ENCODE measurements around the gene ZC3H12D.
"Not testable (repeated sequence)": the region's sequence is repeated elsewhere in the genome, so short reads cannot be mapped to it uniquely, and the experiment has no call there.

ZC3H12D gene

GRCh38 chr6:149460249-149460648 lies 24.6 kb downstream of the ZC3H12D start:
- in situ Hi-C loops (cut with HindIII; ENCODE audit: low sequenced_read_pairs), result not testable (repeated sequence)

GRCh38 chr6:149459761-149460160 lies 25.1 kb downstream of the ZC3H12D start:
- in situ Hi-C loops (cut with HindIII; ENCODE audit: low sequenced_read_pairs), result no loop called here

GRCh38 chr6:149458806-149459205 lies 26.0 kb downstream of the ZC3H12D start:
- in situ Hi-C loops (cut with HindIII; ENCODE audit: low sequenced_read_pairs), result no loop called here

- in situ Hi-C loops (cut with HindIII; ENCODE audit: low sequenced_read_pairs), result no loop called here
Observed at GRCh38 chr6:149458196-149458595, 26.6 kb downstream of the ZC3H12D start.

GRCh38 chr6:149457316-149457884 lies 27.4 kb downstream of the ZC3H12D start:
- in situ Hi-C loops (cut with HindIII; ENCODE audit: low sequenced_read_pairs), result no loop called here

GRCh38 chr6:149456311-149457021 lies 28.3 kb downstream of the ZC3H12D start:
- in situ Hi-C loops (cut with HindIII; ENCODE audit: low sequenced_read_pairs), result no loop called here

- in situ Hi-C loops (cut with HindIII; ENCODE audit: low sequenced_read_pairs), result no loop called here
Observed at GRCh38 chr6:149455031-149455732, 29.6 kb downstream of the ZC3H12D start.

- in situ Hi-C loops (cut with HindIII; ENCODE audit: low sequenced_read_pairs), result no loop called here
Observed at GRCh38 chr6:149454346-149454848, 30.4 kb downstream of the ZC3H12D start.

GRCh38 chr6:149453597-149454345 lies 31.0 kb downstream of the ZC3H12D start:
- in situ Hi-C loops (cut with HindIII; ENCODE audit: low sequenced_read_pairs), result no loop called here

GRCh38 chr6:149452037-149452939 lies 32.5 kb downstream of the ZC3H12D start:
- in situ Hi-C loops (cut with HindIII; ENCODE audit: low sequenced_read_pairs), result no loop called here

- in situ Hi-C loops (cut with HindIII; ENCODE audit: low sequenced_read_pairs), result no loop called here
Observed at GRCh38 chr6:149451376-149452036, 33.3 kb downstream of the ZC3H12D start.

- in situ Hi-C loops (cut with HindIII; ENCODE audit: low sequenced_read_pairs), result no loop called here
Observed at GRCh38 chr6:149450679-149451375, 34.0 kb downstream of the ZC3H12D start.

GRCh38 chr6:149449831-149450678 lies 34.8 kb downstream of the ZC3H12D start:
- in situ Hi-C loops (cut with HindIII; ENCODE audit: low sequenced_read_pairs), result no loop called here

GRCh38 chr6:149448821-149449453 lies 35.9 kb downstream of the ZC3H12D start:
- in situ Hi-C loops (cut with HindIII; ENCODE audit: low sequenced_read_pairs), result no loop called here

- in situ Hi-C loops (cut with HindIII; ENCODE audit: low sequenced_read_pairs), result no loop called here
Observed at GRCh38 chr6:149446791-149447376, 37.9 kb downstream of the ZC3H12D start.

GRCh38 chr6:149445573-149445972 lies 39.2 kb downstream of the ZC3H12D start:
- in situ Hi-C loops (cut with HindIII; ENCODE audit: low sequenced_read_pairs), result no loop called here

- in situ Hi-C loops (cut with HindIII; ENCODE audit: low sequenced_read_pairs), result no loop called here
Observed at GRCh38 chr6:149445095-149445466, 39.7 kb downstream of the ZC3H12D start.
